Measurements from ENCODE around the gene ANKRD62.
A peak's percentile ranks its signal among the peaks of the same experiment; 100 is the strongest.
"Not testable (repeated sequence)": the region's sequence is repeated elsewhere in the genome, so short reads cannot be mapped to it uniquely, and the experiment has no call there.

The ANKRD62 gene

GRCh38 chr18:12072996-12073395, 20.6 kb upstream of the ANKRD62 start:
- Mint-ChIP-seq H3K9me3 (no peaks in the 10 kb centered on the region), H3K27ac (ENCODE audit: low read depth) (no peak overlapping the region), H3K4me3 (no peak overlapping the region), H3K4me1 (no peaks in the 10 kb centered on the region), H3K36me3 (ENCODE audit: insufficient read depth) (peaks cover 2% of the 10 kb centered on the region), H3K27me3 (peaks cover 53% of the 10 kb centered on the region)
- no peak for ATAC-seq (replicated peaks; ENCODE audit: extremely low read depth, poor library complexity, severe bottlenecking)
- DNase-seq (ENCODE audit: low spot score in 2 of 2), result no peak

- Mint-ChIP-seq H3K36me3 (ENCODE audit: insufficient read depth) (no peaks in the 10 kb centered on the region), H3K27me3 (peaks cover 41% of the 10 kb centered on the region), H3K9me3 (no peaks in the 10 kb centered on the region), H3K27ac (ENCODE audit: low read depth) (no peak overlapping the region), H3K4me1 (no peaks in the 10 kb centered on the region), H3K4me3 (no peak overlapping the region)
- ATAC-seq (replicated peaks; ENCODE audit: extremely low read depth, poor library complexity, severe bottlenecking) (no peak), DNase-seq (ENCODE audit: low spot score in 2 of 2) (no peak)
These were observed 18.9 kb upstream of the ANKRD62 start for GRCh38 chr18:12074736-12075135.

- ATAC-seq (replicated peaks; ENCODE audit: extremely low read depth, poor library complexity, severe bottlenecking) (no peak), DNase-seq (ENCODE audit: low spot score in 2 of 2) (no peak)
- Mint-ChIP-seq H3K4me1 (no peaks in the 10 kb centered on the region), H3K27me3 (peaks cover 41% of the 10 kb centered on the region), H3K4me3 (peak overlapping the region; percentile 25), H3K36me3 (ENCODE audit: insufficient read depth) (no peaks in the 10 kb centered on the region), H3K27ac (ENCODE audit: low read depth) (no peak overlapping the region), H3K9me3 (no peaks in the 10 kb centered on the region)
These were observed 17.1 kb upstream of the ANKRD62 start for GRCh38 chr18:12076424-12077140.

GRCh38 chr18:12077994-12078393, 15.6 kb upstream of the ANKRD62 start:
- not testable (repeated sequence) for H3K36me3 Mint-ChIP-seq (ENCODE audit: insufficient read depth); H3K9me3 Mint-ChIP-seq; H3K4me1 Mint-ChIP-seq; ATAC-seq (replicated peaks; ENCODE audit: extremely low read depth, poor library complexity, severe bottlenecking); DNase-seq (ENCODE audit: low spot score in 2 of 2); H3K4me3 Mint-ChIP-seq; H3K27ac Mint-ChIP-seq (ENCODE audit: low read depth)
- H3K27me3 Mint-ChIP-seq, result peaks cover 40% of the 10 kb centered on the region

- DNase-seq (ENCODE audit: low spot score in 2 of 2), result no peak
- Mint-ChIP-seq H3K9me3 (no peaks in the 10 kb centered on the region), H3K4me3 (no peak overlapping the region), H3K27me3 (peaks cover 27% of the 10 kb centered on the region), H3K4me1 (no peaks in the 10 kb centered on the region), H3K36me3 (ENCODE audit: insufficient read depth) (no peaks in the 10 kb centered on the region), H3K27ac (ENCODE audit: low read depth) (no peak overlapping the region)
- no peak for ATAC-seq (replicated peaks; ENCODE audit: extremely low read depth, poor library complexity, severe bottlenecking)
These were observed 14.0 kb upstream of the ANKRD62 start for GRCh38 chr18:12079491-12080237.

GRCh38 chr18:12085136-12085535, 8.5 kb upstream of the ANKRD62 start:
- no peak overlapping the region for H3K27ac Mint-ChIP-seq (ENCODE audit: low read depth)
- H3K4me1 Mint-ChIP-seq, result no peaks in the 10 kb centered on the region
- no peak for DNase-seq (ENCODE audit: low spot score in 2 of 2)
- H3K36me3 Mint-ChIP-seq (ENCODE audit: insufficient read depth), result no peaks in the 10 kb centered on the region
- H3K4me3 Mint-ChIP-seq, result no peak overlapping the region
- H3K9me3 Mint-ChIP-seq, result no peaks in the 10 kb centered on the region
- no peaks in the 10 kb centered on the region for H3K27me3 Mint-ChIP-seq
- ATAC-seq (replicated peaks; ENCODE audit: extremely low read depth, poor library complexity, severe bottlenecking), result no peak

- DNase-seq (ENCODE audit: low spot score in 2 of 2), result no peak
- no peak for ATAC-seq (replicated peaks; ENCODE audit: extremely low read depth, poor library complexity, severe bottlenecking)
- no peak overlapping the region for H3K4me3 Mint-ChIP-seq
- no peaks in the 10 kb centered on the region for H3K36me3 Mint-ChIP-seq (ENCODE audit: insufficient read depth)
- H3K27ac Mint-ChIP-seq (ENCODE audit: low read depth), result no peak overlapping the region
- H3K27me3 Mint-ChIP-seq, result no peaks in the 10 kb centered on the region
- H3K9me3 Mint-ChIP-seq, result no peaks in the 10 kb centered on the region
- no peaks in the 10 kb centered on the region for H3K4me1 Mint-ChIP-seq
These were observed 7.9 kb upstream of the ANKRD62 start for GRCh38 chr18:12085786-12086185.

GRCh38 chr18:12086249-12086648, 7.4 kb upstream of the ANKRD62 start:
- ATAC-seq (replicated peaks; ENCODE audit: extremely low read depth, poor library complexity, severe bottlenecking), result no peak
- Mint-ChIP-seq H3K9me3 (no peaks in the 10 kb centered on the region), H3K36me3 (ENCODE audit: insufficient read depth) (no peaks in the 10 kb centered on the region), H3K27ac (ENCODE audit: low read depth) (no peak overlapping the region), H3K4me1 (no peaks in the 10 kb centered on the region), H3K4me3 (no peak overlapping the region), H3K27me3 (peaks cover 1% of the 10 kb centered on the region)
- no peak for DNase-seq (ENCODE audit: low spot score in 2 of 2)

- no peaks in the 10 kb centered on the region for H3K36me3 Mint-ChIP-seq (ENCODE audit: insufficient read depth)
- no peaks in the 10 kb centered on the region for H3K9me3 Mint-ChIP-seq
- H3K27me3 Mint-ChIP-seq, result peaks cover 8% of the 10 kb centered on the region
- no peak overlapping the region for H3K4me3 Mint-ChIP-seq
- no peak overlapping the region for H3K27ac Mint-ChIP-seq (ENCODE audit: low read depth)
- DNase-seq (ENCODE audit: low spot score in 2 of 2), result no peak
- no peaks in the 10 kb centered on the region for H3K4me1 Mint-ChIP-seq
- ATAC-seq (replicated peaks; ENCODE audit: extremely low read depth, poor library complexity, severe bottlenecking), result no peak
These were observed 6.8 kb upstream of the ANKRD62 start for GRCh38 chr18:12086677-12087470.

DNA sequence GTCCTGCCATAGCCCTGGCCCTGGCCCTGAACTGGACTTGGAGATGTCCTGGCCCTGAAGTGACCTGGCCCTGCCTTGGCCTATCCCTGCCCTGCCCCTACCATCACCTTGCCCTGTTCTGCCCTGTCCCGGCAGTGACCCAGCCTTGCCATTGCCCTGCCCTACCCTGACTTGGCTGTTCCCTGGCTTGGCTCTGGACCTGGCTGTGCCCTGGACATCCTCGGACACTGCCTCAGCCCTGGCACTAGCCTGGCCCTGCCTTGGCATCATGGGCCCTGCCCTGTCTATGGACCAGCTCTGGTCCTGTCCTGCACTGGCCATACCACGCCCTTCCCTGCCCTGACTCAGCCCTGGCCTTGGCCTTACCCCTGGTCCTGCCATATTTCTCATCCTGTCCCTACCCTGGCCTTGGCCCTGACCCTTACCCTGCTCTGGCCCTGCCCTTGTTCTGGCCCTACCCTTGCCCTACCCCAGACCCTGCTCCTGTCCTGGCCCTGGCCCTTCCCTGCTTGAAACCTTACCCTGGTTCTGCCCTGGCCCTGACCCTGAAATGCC, 6.1 kb upstream of the ANKRD62 start:
- Mint-ChIP-seq H3K4me3 (no peak overlapping the region), H3K27me3 (peaks cover 10% of the 10 kb centered on the region), H3K4me1 (no peaks in the 10 kb centered on the region), H3K9me3 (no peaks in the 10 kb centered on the region), H3K27ac (ENCODE audit: low read depth) (no peak overlapping the region), H3K36me3 (ENCODE audit: insufficient read depth) (no peaks in the 10 kb centered on the region)
- DNase-seq (ENCODE audit: low spot score in 2 of 2), result no peak
- no peak for ATAC-seq (replicated peaks; ENCODE audit: extremely low read depth, poor library complexity, severe bottlenecking)

GRCh38 chr18:12088096-12088495, 5.5 kb upstream of the ANKRD62 start:
- ATAC-seq (replicated peaks; ENCODE audit: extremely low read depth, poor library complexity, severe bottlenecking) (no peak), DNase-seq (ENCODE audit: low spot score in 2 of 2) (no peak)
- Mint-ChIP-seq H3K9me3 (no peaks in the 10 kb centered on the region), H3K27ac (ENCODE audit: low read depth) (no peak overlapping the region), H3K36me3 (ENCODE audit: insufficient read depth) (no peaks in the 10 kb centered on the region), H3K4me3 (no peak overlapping the region), H3K27me3 (peaks cover 10% of the 10 kb centered on the region), H3K4me1 (no peaks in the 10 kb centered on the region)

DNA sequence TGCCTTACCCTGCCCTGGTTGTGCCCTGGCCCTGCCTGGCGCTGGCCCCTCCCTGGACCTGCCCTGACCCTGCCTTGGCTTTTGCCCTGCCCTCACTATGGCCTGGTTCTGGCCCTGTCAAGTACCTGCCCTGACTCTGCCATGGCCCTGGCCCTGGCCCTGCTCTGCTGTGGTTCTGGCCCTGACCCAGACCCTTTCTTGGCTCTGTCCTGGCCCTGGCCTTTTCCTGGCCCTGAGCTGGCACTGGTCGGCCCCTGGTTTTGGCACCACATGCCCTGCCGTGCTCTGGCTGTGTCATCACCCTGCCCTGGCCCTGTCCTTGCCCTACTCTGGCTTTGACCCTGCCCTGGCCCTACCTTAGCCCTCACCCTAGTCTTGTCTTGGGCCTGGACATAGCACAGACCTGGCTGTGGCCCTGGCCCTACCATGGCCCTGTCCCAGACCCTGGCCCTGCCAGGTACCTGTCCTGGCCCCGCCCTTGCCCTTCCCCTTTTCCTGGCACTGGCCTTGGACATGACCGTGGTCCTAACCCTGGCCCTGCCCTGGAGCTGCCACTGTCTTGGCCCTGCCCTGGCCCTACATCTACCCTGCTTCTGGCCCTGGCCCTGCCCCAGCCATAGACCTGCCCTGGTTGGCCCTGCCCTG, 4.8 kb upstream of the ANKRD62 start:
- ATAC-seq (replicated peaks; ENCODE audit: extremely low read depth, poor library complexity, severe bottlenecking) (no peak), DNase-seq (ENCODE audit: low spot score in 2 of 2) (no peak)
- H3K4me3 Mint-ChIP-seq, result no peak overlapping the region
- H3K36me3 Mint-ChIP-seq (ENCODE audit: insufficient read depth), result no peaks in the 10 kb centered on the region
- no peak overlapping the region for H3K27ac Mint-ChIP-seq (ENCODE audit: low read depth)
- H3K9me3 Mint-ChIP-seq, result no peaks in the 10 kb centered on the region
- no peaks in the 10 kb centered on the region for H3K4me1 Mint-ChIP-seq
- H3K27me3 Mint-ChIP-seq, result peaks cover 10% of the 10 kb centered on the region
